Thyroid gland (tissue), 4 donors: ENCODE results near the gene PDXP. TPM values are rescaled to one million over a fixed set of nuclear protein-coding genes. Genes with fewer than 3 reads are reported as not detected.
"Not testable (repeated sequence)": the region's sequence is repeated elsewhere in the genome, so short reads cannot be mapped to it uniquely, and the experiment has no call there.

Experiments
- DNase-seq, 2 donors: peaks; one replicate each; pipeline ENCODE4 v3.0.0-alpha.2; 2019
- H3K27ac ChIP-seq, 3 donors: fragments of 200-600 bp; sonication (generic); 1 replicate in 2 of 3; 2 replicates in 1 of 3; pipeline ENCODE4 v1.5.1; 2016 to 2019; ENCODE audit warnings: mild to moderate bottlenecking in 1 of 3, moderate library complexity in 1 of 3
- H3K27me3 ChIP-seq: fragments of 200-600 bp; sonication (generic); one replicate; pipeline ENCODE4 v1.5.1; 2019
- H3K36me3 ChIP-seq, 2 donors: fragments of 200-600 bp; sonication (generic); one replicate each; pipeline ENCODE4 v1.5.1; 2016 to 2019
- H3K4me1 ChIP-seq, 2 donors: fragments of 200-600 bp; sonication (generic); one replicate each; pipeline ENCODE4 v1.5.1; 2017 to 2019
- H3K4me3 ChIP-seq, 3 donors: fragments of 200-600 bp; sonication (generic); replicated peaks in 1 of 3; 1 replicate in 2 of 3; 2 replicates in 1 of 3; pipeline ENCODE4 v1.5.1; 2016; ENCODE audit warnings: mild to moderate bottlenecking in 1 of 3
- H3K9me3 ChIP-seq: fragments of 200-600 bp; sonication (generic); one replicate; pipeline ENCODE4 v1.5.1; 2017
- CTCF ChIP-seq, 6 experiments: fragments of 200-600 bp in 3 of 6; fragments of 450-650 bp in 3 of 6; sonication (generic) in 3 of 6; IDR thresholded peaks; one replicate each; pipeline ENCODE4 v1.5.1; 2016 to 2019; ENCODE audit warnings: antibody characterized with exemption in 6 of 6, mild to moderate bottlenecking in 2 of 6, inconsistent platforms in 1 of 6, moderate library complexity in 1 of 6
- POLR2A ChIP-seq, 2 donors: fragments of 450-650 bp; IDR thresholded peaks; one replicate each; pipeline ENCODE4 v1.6.1; 2017; ENCODE audit warnings: antibody characterized with exemption in 2 of 2, mild to moderate bottlenecking in 2 of 2, moderate library complexity in 1 of 2
- WGBS, 2 donors: methylation state at CpG; one replicate each; pipeline ENCODE4 v1.1.5; 2017; 5-methylcytosine and 5-hydroxymethylcytosine counted together
- intact Hi-C: fragments of 100-400 bp; cut with DNase I; formaldehyde crosslinking; loops from one replicate; pipeline ENCODE4 v1.15.1; 2023
- total RNA-seq, 4 donors: library from RNA; depleted of rRNA; stranded (reverse); fragments of >200 nt; gene quantifications; one replicate each; pipeline ENCODE4 v1.2.3, GENCODE V29; 2016

Gene PDXP
- total RNA-seq, 4 donors from 2014 or later, result 4.2 to 15.8 (median 12.3) TPM

DNA sequence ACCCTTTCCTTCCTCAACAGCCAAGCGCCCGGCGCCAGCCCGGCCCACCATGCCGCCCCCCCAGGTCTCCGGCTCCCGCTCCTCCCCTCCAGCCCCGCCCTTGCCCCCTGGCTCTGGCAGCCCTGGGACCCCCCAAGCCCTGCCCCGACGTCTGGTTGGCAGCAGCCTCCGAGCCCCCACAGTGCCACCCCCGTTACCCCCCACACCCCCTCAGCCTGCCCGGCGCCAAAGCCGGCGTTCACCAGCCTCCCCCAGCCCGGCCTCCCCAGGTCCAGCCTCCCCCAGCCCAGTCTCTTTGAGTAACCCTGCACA, 3.3 kb upstream of the PDXP start:
- 90 to 92% methylated on average over 6 to 10 of the region's 17 CpGs for WGBS, 2 donors
- no peak overlapping the region for H3K27ac ChIP-seq

DNA sequence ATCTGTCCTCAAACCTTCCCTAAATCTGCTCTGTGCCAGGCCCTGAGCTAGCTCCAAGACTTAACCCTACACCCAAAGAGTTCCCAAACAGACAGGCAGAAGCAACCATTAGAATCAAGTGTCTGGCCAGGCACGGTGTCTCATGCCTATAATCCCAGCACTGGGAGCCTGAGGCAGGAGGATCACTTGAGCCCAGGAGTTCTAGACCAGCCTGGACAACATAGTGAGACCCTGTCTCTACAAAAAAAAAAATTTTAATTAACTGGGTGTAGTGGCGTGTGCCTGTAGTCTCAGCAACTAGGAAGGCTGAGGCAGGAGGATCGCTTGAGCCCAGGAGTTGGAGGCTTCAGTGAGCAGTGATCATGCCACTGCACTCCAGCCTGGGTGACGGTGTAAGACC, 1.9 kb upstream of the PDXP start:
- H3K27ac ChIP-seq, H3K4me3 ChIP-seq, H3K9me3 ChIP-seq, H3K27me3 ChIP-seq, DNase-seq, intact Hi-C loops, H3K36me3 ChIP-seq: not testable (repeated sequence)
- WGBS, 2 donors, result 92 to 98% methylated on average over 4 of the region's 4 CpGs
- H3K4me1 ChIP-seq, result peaks cover 19 to 31% of the 10 kb centered on the region in 2 donors

More for the DNA sequence above, 3.3 kb upstream of the PDXP start:
- Histone ChIP-seq H3K4me3 (no peak overlapping the region), H3K27me3 (no peaks in the 10 kb centered on the region), H3K9me3 (no peaks in the 10 kb centered on the region), H3K36me3 (no peaks in the 10 kb centered on the region), H3K4me1 (peaks cover 13 to 18% of the 10 kb centered on the region in 2 donors)
- TF ChIP-seq POLR2A (IDR thresholded peaks at IDR 0.05), result no peak
- TF ChIP-seq CTCF (IDR thresholded peaks at IDR 0.05), result no peak
- intact Hi-C loops, result no loop called here
- no peak for DNase-seq

- no peak for DNase-seq
- WGBS, 2 donors, result 10 to 13% methylated on average over 6 of the region's 6 CpGs
- peaks cover 19 to 32% of the 10 kb centered on the region in 2 donors for H3K4me1 ChIP-seq
- intact Hi-C loops, result no loop called here
- peak overlapping the region in 2 of 3 donors; percentile 33 to 43 for H3K27ac ChIP-seq
- TF ChIP-seq CTCF (IDR thresholded peaks at IDR 0.05) (no peak), POLR2A (IDR thresholded peaks at IDR 0.05) (no peak)
- H3K36me3 ChIP-seq, result no peaks in the 10 kb centered on the region
- H3K9me3 ChIP-seq, result no peaks in the 10 kb centered on the region
- peak overlapping the region in 1 of 3 donors; percentile 25 for H3K4me3 ChIP-seq
- no peaks in the 10 kb centered on the region for H3K27me3 ChIP-seq
Observed at GRCh38 chr22:37657590-37658132, 862 bp upstream of the PDXP start.

GRCh38 chr22:37659066-37659896, 758 bp downstream of the PDXP start:
- intact Hi-C loops, result no loop called here
- Histone ChIP-seq H3K9me3 (no peaks in the 10 kb centered on the region), H3K36me3 (no peaks in the 10 kb centered on the region), H3K27ac (no peak overlapping the region), H3K4me1 (peaks cover 19 to 32% of the 10 kb centered on the region in 2 donors), H3K4me3 (peak overlapping the region in 1 of 3 donors; percentile 56), H3K27me3 (no peaks in the 10 kb centered on the region)
- no peak for TF ChIP-seq CTCF (IDR thresholded peaks at IDR 0.05)
- no peak for TF ChIP-seq POLR2A (IDR thresholded peaks at IDR 0.05)
- 8 to 16% methylated on average over 10 to 30 of the region's 68 CpGs for WGBS, 2 donors
- DNase-seq, result peak; percentile 38 to 46

DNA sequence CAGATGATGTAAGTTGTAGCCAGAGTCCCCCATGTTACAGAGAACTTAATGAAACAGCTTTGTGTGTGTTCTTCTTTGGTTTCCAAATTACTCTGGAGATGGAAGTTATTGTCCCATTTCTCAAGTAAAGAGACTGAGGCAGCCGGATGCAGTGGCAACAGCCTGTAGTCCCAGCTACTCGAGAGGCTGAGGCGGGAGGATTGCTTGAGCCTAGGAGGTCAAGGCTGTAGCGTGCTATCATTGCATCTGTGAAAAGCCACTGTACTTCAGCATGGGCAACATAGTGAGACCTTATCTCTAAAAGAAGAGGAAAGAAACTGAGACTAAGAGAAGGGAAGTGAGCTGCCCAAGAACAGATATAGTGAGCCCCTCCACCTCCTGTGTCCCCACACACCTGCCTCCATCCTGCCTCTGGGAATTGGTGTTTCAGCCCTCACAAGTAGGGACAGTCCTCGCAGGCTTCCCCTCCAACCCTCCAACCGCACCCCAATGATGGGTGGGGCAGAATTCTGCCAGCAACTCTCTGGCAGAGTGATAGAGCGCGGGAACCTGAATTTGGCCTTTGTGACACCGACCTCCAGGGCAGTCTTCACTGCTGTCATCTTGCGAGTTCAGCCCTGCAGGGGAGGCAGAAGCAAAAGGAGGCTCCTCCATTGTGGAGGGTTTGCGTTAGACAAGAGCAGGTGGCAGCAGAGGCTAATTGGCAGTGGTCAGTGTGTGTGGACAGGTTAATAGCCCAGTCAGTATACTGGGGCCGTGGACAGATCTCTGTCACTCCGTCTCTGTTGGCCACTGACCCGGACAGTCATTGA, 1.6 kb downstream of the PDXP start:
- 82 to 85% methylated on average over 14 of the region's 14 CpGs for WGBS, 2 donors
- Histone ChIP-seq H3K4me3 (no peak overlapping the region), H3K9me3 (no peaks in the 10 kb centered on the region), H3K4me1 (peaks cover 19 to 32% of the 10 kb centered on the region in 2 donors), H3K27ac (no peak overlapping the region), H3K36me3 (no peaks in the 10 kb centered on the region), H3K27me3 (no peaks in the 10 kb centered on the region)
- TF ChIP-seq POLR2A (IDR thresholded peaks at IDR 0.05), result no peak
- no peak for TF ChIP-seq CTCF (IDR thresholded peaks at IDR 0.05)
- no peak for DNase-seq
- intact Hi-C loops, result no loop called here
